Cardiac muscle cell (in vitro differentiated cells and primary cell): ENCODE data around the gene PLVAP. TPM values are rescaled to one million over a fixed set of nuclear protein-coding genes. Genes with fewer than 3 reads are reported as not detected.

Source experiments
- DNase-seq, 2 donors: peaks; one replicate each; pipeline versions ENCODE4 v3.0.0 to v3.0.0-alpha.2; 2010 to 2017; ENCODE audit warnings: low read depth in 1 of 2, low spot score in 1 of 2
- H3K27ac ChIP-seq: fragments of 200-600 bp; sonication (generic); 2 replicates; pipeline ENCODE4 v1.5.1; 2016
- H3K27me3 ChIP-seq: fragments of 200-600 bp; sonication (generic); 2 replicates; pipeline ENCODE4 v1.6.0; 2016; ENCODE audit warnings: control low read depth
- H3K36me3 ChIP-seq: fragments of 200-600 bp; sonication (generic); 2 replicates; pipeline ENCODE4 v1.5.1; 2016; ENCODE audit warnings: control low read depth
- H3K4me1 ChIP-seq: fragments of 200-600 bp; sonication (generic); 2 replicates; pipeline ENCODE4 v1.8.1; 2017; ENCODE audit warnings: low read depth, mild to moderate bottlenecking, mixed run types
- H3K4me3 ChIP-seq: fragments of 200-600 bp; sonication (generic); 2 replicates; pipeline ENCODE4 v1.5.1; 2016; ENCODE audit warnings: mild to moderate bottlenecking
- H3K9me3 ChIP-seq: fragments of 200-600 bp; sonication (generic); 2 replicates; pipeline ENCODE4 v1.5.1; 2017; ENCODE audit warnings: low read depth, mild to moderate bottlenecking, control low read depth
- CTCF ChIP-seq: IDR thresholded peaks from 2 replicates; pipeline ENCODE4 v1.5.1; 2012; ENCODE audit warnings: low read depth, mild to moderate bottlenecking, low read length
- polyA plus RNA-seq: library from polyadenylated mRNA; unstranded; fragments of >200 nt; fragmentation: Nextera tagmentation; extraction: Ambion mirVana; gene quantifications from 2 replicates; pipeline ENCODE4 v1.2.1, GENCODE V29; 2016
- total RNA-seq: library from RNA; depleted of rRNA; stranded (reverse); fragments of >200 nt; gene quantifications from 2 replicates; pipeline ENCODE4 v1.2.3, GENCODE V29; 2016

PLVAP gene
- total and polyA plus RNA-seq, 2 experiments from 2014 or later, result 4.2 to 4.3 TPM

- H3K4me3 ChIP-seq, result no peak overlapping the region
- no peak overlapping the region for H3K27ac ChIP-seq
- no peak for TF ChIP-seq CTCF
- H3K27me3 ChIP-seq, result no peaks in the 10 kb centered on the region
- H3K4me1 ChIP-seq, result no peaks in the 10 kb centered on the region
- no peaks in the 10 kb centered on the region for H3K9me3 ChIP-seq
- DNase-seq, result no peak
- H3K36me3 ChIP-seq, result no peaks in the 10 kb centered on the region
These were observed 18.7 kb downstream of the PLVAP start for GRCh38 chr19:17358395-17358794.

GRCh38 chr19:17357724-17358123 is 19.4 kb downstream of the PLVAP start:
- Histone ChIP-seq H3K27ac (no peak overlapping the region), H3K36me3 (no peaks in the 10 kb centered on the region), H3K4me1 (no peaks in the 10 kb centered on the region), H3K4me3 (no peak overlapping the region), H3K9me3 (no peaks in the 10 kb centered on the region), H3K27me3 (no peaks in the 10 kb centered on the region)
- DNase-seq, result no peak
- TF ChIP-seq CTCF, result no peak

GRCh38 chr19:17357078-17357666 is 20.0 kb downstream of the PLVAP start:
- Histone ChIP-seq H3K9me3 (no peaks in the 10 kb centered on the region), H3K36me3 (no peaks in the 10 kb centered on the region), H3K27ac (no peak overlapping the region), H3K27me3 (no peaks in the 10 kb centered on the region), H3K4me3 (no peak overlapping the region), H3K4me1 (no peaks in the 10 kb centered on the region)
- no peak for DNase-seq
- TF ChIP-seq CTCF, result no peak

DNA sequence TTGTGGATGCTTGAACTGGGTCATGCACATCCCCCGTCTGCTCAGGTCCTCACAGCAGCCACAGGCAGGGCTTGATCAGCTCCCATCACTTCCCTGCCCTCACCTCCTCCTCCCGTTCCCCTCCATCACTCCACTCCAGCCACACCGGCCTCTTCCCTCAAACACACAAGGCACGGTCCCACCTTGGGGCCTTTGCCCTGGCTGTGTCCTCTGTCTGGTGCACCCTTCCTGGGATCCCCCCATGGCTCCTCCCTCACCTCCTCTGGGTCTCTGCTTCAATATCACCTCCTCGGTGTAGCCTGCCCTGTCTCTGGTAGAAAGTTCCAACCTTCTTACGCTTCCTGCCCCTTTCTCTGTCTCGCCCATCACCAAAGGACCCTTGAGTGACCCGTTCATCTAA is 23.8 kb downstream of the PLVAP start:
- H3K4me3 ChIP-seq, result no peak overlapping the region
- no peaks in the 10 kb centered on the region for H3K4me1 ChIP-seq
- H3K9me3 ChIP-seq, result no peaks in the 10 kb centered on the region
- no peaks in the 10 kb centered on the region for H3K27me3 ChIP-seq
- no peak for DNase-seq
- no peaks in the 10 kb centered on the region for H3K36me3 ChIP-seq
- H3K27ac ChIP-seq, result no peak overlapping the region
- no peak for TF ChIP-seq CTCF

DNA sequence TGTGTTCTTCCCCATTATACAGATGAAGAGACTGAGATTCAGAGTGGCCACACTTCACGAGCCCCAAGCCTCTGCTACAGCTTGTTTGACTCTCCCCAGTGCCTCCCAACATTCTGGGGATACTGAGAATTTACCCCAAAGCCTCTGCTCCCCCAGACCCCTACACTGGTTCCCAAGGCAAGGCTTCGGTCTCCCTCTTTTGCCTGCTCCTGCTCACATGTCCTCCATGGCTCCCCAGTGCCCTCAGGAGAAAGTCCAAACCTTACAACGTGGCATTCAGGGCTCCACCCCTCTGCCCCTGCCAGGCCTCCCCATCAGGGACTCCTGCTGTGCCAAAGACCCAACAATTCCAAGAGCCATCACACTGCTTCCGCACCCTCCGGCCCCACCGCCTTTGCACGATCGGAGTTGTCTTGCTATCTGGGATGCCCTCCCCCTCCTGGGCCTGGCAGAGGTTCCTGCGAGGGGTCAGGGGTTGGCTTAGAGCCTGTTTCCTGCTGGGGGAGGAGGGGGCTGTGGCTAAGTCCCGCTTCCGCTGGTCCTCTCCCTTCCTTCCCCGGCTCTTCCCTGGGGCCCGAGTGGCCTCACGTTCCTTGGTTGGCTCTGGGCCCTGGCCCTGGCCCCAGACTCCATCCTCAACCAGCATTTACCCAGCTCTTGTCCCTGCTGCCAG is 24.4 kb downstream of the PLVAP start:
- no peak for TF ChIP-seq CTCF
- Histone ChIP-seq H3K4me1 (no peaks in the 10 kb centered on the region), H3K4me3 (no peak overlapping the region), H3K27ac (no peak overlapping the region), H3K9me3 (no peaks in the 10 kb centered on the region), H3K36me3 (no peaks in the 10 kb centered on the region), H3K27me3 (no peaks in the 10 kb centered on the region)
- peak in 1 of 2 donors; percentile 53 for DNase-seq
